GM19035 (cell line): ENCODE data around the gene IQSEC1.

Source experiments
- ATAC-seq: cut with Tn5 transposase; IDR thresholded peaks from one replicate; pipeline ENCODE4 v1.9.1; 2021; ENCODE audit not compliant: unreplicated experiment

IQSEC1 gene

DNA sequence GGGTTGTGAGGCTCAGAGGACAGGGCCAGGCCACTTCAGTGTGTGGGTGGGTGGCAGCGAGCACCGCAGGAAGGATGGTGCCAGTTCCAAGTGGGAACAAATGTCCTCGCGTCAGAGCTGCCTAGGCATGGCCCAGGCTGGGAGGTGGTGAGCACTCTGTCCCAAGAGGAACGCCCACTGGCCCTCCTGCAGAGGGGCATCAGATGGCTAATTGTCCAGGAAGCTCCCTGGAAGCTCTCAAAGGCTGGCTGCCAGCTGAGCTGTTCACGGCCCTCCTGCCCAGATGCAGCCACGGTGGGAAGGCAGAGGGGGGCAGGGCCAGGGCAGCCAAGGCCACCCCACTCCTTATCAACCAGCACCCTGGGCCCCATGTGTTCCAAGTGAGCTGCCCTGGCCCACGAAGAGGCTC lies 55.2 kb downstream of the IQSEC1 start:
- no peak for ATAC-seq

DNA sequence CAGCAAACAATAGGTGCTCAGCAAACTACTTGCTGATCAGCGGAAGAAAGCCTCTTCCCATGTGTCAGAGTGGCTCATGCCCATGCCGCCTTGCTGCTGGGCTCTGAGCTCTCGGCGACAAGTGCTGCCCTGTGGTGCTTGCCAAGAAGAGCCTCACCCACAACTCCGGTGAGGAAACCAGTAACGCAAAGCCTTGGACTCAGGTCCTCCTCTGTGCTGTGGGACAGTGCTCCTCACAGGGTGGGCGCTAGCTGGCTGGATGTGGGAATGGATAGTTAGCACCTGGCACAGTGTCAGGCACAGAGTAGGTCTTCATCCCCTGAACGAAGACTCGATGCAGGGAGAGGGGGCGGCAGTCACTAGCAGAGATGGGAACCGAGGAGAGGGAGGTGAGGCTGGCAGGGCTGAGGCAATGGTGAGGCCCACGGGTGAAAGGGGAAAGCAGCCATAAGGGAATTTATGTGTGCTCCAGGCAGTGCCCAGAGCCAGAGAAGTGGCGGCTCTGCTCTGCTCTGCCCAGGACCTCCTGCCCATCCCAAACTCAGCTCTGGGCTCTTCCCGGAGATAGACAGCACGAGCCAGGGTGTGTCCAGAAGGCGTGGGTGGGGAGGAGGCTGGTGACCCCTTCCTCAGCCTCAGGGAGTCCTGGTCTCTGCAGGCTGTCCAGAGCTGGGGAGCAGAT lies 55.7 kb downstream of the IQSEC1 start:
- ATAC-seq: no peak

DNA sequence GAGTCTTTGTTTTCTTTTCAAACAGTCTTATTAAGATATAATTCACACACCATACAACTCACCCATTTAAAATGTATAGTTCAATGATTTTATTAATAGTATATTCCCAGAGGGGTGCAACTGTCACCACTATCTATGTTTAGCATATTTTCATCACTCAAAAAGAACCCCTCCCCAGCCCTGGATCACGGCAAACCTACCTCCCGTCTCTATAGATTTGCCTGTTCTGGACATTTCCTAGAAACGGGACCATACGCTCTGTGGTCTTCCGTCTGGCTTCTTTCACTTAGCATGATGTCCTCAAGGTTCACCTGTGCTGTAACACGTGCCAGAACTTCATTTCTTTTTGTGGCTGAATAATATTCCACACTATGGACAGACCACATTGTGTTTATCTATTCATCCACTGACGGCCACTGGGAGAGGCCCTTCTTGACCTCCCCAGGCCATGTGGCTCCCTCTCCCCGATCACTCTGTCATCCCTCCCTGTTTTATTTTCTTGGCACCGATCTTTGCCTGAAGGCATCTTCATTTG lies 56.4 kb downstream of the IQSEC1 start:
- ATAC-seq: no peak

DNA sequence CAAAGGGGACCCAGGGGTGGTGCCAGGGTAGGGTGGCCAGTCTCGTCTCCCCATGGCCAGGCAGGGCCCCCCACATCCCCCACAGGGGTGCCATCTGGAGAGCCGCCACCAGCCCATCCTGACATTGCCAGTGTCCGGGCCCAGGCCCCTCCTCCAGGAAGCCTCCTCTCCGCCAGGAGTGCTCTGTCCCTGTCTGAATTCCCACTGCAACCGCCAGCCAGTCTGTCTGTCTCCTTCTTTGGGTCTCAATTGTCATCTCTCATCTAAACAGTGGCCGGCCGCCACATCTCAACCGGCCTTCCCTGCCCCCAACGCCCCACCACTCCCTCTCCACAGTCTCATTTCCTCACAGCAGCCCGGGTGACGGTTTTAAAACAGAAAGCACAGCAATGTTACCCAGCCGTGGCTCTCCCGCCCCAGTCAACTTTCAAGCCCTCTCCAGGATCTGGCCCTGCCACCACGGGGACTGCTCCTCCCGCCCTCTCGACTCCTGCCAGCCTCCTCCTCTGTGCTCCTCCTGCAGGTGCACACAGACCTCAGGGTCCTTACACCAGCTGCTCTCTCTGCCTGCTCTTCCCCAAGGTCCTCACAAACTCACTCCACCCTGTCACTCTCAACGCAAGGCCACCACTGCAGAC lies 57.0 kb downstream of the IQSEC1 start:
- peak; percentile 32 for ATAC-seq

DNA sequence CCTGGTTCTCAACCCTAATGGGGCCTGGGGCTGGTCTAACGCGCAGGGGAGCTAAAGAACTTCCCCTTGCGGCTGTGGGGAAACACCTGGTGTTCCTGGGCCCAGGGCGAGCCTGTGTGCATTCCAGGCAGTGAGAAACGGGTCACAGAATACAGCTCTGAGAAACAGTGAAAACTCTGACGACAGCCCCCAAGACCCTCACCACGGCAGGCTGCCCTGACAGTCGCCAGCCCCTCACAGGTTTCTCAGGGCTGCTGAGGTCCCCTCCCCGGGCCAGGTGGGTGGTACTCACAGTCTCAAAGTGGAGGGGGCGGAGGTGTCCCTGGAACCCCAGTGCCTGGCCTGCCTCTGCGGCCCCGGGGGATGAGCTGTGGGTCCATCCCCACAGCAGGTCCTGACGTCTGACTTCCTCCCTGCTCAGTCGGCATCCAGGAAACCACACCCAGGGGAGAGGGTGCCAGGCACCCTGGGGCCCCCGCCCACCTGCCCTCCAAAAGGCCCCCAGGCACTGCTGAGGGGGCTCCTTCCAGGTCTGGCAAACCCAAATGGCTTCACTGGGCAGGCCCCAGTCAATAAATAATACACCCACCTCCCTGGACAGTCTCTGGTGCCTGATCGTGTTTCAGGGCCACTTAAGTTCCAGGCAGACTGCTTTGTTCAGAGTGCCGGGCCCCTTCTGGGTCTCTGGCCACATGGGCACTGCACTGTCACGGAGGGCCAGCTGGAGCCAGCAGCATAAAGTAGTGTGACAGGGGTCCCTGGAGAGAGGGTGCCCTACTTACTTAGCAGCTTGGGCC lies 57.7 kb downstream of the IQSEC1 start:
- ATAC-seq: peak; percentile 17

DNA sequence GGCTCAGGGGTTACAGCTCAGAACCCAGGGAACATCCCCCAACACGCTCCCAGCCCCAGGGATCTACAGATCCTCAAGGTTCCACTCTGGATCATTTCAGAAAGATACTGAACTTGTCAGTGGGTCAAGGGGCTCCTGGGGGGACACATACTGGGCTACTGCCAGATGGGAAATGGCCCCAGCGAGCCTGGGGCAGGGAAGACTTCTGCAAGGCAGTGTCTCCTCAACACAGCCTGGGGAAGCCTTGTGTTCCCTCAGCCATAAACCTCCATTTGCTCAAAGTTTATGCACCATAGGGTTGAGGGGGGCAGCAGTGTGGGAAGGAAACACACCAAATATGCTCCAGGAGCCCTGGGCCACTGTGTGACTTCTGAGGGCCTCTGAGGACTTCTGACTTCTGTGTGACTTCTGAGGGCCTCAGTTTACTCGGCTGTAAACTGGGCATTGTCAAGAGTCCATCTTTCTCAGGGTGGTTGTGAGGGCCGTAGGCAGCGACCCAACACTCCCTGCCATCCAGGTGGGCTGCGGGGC lies 58.4 kb downstream of the IQSEC1 start:
- ATAC-seq: no peak

DNA sequence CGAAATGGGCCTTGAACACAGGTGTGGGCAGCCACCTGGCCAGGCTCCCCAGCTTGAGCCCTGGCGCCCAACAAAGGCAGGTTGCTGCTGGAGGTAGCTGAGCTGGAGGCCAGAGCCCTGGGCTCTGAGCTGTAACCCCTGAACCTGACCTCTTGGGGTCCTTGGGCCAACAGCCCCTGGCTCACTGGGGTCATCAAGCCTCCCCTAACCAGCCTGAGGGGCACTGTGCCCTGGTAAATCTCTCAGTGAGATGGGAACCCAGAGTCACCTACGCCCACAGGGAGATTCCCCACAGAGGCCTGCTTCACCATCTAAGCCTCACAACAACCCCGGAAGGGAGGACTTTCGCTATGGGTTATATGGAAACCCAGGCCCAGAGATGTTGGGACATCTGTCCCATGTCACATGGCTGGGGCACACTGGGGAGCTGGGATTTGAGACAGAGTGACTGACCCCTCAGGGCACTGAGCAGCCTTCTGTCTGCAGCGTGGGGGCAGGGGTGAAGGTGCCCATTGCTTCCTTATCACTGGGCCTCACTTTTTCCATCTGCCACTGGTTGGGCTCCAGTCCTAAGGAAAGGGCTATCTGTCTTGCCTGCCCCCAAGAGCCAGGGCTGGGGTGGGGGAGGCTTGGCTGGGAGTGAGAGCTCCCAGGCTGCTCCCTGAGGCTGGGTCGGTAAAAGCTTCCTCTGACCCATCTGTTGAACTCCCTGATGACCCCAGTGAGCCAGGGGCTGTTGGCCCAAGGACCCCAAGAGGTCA lies 59.1 kb downstream of the IQSEC1 start:
- ATAC-seq: no peak

DNA sequence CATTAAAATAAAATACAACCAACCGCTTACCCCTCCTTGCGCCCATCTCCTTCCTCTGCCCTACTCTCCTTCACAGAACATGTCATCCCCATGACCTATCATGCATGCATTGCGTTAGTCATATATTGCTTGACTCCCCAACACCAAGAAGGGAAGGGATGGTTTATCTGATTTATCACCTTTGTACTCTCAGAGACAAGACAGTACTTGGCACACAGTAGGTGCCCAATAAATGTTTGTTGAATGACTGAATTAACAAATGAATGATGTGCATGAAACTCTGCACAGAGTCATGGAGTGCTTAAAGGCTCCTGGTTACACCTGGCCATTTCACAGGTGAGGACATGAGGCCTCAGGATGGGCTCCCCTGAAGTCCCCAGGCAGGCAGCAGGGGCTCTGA lies 59.7 kb downstream of the IQSEC1 start:
- no peak for ATAC-seq

DNA sequence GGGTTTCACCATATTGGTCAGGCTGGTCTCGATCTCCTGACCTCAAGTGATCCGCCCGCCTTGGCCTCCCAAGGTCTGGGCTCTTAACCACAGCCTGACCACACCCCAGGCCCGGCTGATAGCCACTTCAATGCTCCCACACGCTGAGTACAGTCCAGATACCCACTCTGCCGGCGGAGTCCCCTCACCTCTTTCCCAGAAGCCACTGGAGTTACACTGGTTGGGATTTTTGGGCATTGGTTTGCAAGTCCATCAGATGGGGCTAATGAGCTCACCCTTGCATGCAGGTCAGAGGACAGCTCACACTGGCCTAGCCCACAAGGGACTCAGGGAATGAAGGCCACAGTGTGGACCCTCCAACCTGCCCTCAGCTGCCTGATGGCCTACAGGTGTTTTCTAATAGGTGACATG lies 60.1 kb downstream of the IQSEC1 start:
- no peak for ATAC-seq

DNA sequence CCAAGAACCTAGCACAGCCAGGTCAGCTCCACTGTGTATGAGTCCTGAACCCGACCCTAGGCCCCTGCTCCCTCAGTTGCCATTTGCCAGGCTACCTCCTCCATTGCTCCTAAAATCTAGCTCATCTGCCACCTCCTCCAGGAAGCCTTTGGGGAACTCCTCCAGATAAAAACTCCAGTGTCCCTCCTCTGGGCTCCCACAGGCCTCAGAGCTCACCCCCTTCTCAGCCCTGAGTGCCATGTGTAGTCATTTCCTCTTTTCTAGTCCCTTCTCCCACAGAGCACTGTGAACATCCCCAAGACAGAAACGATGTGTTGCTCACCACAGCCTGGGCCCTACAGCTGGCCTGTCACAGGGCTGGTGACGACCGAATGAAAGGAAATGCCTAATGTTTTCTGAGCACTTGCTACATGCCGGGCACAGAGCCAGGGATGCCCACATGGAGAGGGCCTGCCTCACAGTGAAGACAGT lies 61.0 kb downstream of the IQSEC1 start:
- peak; percentile 30 for ATAC-seq

DNA sequence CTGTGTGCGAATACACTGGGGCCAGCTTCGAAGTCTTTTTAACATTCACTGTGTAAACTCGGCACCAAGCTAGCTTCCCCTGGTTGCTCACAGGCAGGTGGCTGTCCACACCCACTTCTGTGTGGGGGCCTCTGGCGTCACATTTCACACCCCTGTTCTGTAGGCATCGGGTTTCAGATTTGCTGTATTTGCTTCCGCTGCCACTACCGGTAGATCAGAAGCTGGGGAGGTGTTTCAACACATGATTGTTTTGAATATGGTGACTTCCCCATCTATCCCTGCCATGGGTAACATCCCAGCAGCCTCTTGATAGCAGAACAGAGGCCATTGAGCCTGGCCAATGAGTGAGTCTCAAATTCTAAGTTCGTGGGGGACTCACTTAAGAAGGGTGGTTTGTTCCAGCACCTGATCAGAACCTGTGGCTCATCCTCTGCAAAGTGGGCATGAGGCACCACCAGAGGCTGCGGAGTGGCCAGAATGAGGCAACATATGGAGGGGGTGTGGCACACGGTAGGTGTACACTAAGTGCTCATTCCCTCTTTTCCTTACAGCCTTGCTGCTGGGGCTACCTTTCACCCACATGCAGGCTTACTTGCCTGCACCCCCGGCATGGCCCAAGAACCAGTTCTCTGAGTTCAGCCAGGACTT lies 61.5 kb downstream of the IQSEC1 start:
- peak; percentile 49 for ATAC-seq

DNA sequence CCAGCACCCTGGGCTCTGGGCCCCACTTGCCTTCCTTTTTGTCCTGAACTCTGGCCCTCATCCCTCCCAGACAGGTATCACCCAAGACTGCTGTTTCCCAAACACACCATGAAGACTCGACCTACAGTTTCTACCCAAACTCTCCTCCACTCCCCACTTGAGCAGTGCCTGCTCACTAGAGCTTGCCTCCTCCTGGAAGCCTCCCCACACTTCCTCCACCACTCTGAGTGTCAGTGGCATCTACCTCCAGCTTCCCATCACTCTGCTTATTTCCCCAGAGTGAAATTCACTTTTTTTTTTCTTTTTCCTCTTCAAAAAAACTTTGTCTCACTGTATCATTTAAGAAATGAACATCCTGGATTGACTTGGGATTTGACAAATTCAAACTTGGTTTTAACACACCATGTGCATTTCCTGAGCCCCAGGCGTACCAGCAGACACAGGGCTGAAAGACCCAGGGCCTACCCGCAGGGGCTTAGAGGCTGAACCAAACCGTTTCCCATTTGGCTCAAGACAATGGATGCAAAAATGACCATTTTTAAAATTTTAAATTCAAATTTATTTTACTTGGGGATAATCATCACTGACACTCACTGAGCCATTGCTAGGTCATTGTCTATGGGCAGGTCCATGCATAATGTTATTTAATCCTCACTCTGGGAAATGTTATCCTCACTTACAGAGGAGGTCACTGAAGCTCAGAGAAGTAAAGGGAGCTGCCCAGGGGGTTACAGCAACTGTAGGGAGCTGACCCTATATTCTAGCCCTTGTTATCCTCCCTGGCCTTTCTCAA lies 62.3 kb downstream of the IQSEC1 start:
- ATAC-seq: no peak

DNA sequence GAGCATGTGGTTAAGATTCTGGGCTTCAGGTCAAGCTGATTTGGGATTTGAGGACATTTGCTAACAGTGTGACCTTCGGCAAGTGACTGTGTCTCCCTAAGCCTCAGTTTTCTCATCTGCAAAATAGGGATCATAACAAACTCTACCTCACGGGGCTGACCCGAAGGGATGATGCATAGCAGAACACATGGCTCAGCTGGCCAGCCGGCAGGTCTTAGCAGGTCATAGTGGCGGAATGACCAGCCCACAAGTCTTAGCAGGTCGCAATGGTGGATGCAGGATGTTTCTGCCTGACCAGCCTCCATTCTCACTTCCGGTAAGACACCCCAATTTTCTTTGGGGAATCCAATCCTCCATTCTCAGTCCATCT lies 63.3 kb downstream of the IQSEC1 start:
- ATAC-seq: no peak

DNA sequence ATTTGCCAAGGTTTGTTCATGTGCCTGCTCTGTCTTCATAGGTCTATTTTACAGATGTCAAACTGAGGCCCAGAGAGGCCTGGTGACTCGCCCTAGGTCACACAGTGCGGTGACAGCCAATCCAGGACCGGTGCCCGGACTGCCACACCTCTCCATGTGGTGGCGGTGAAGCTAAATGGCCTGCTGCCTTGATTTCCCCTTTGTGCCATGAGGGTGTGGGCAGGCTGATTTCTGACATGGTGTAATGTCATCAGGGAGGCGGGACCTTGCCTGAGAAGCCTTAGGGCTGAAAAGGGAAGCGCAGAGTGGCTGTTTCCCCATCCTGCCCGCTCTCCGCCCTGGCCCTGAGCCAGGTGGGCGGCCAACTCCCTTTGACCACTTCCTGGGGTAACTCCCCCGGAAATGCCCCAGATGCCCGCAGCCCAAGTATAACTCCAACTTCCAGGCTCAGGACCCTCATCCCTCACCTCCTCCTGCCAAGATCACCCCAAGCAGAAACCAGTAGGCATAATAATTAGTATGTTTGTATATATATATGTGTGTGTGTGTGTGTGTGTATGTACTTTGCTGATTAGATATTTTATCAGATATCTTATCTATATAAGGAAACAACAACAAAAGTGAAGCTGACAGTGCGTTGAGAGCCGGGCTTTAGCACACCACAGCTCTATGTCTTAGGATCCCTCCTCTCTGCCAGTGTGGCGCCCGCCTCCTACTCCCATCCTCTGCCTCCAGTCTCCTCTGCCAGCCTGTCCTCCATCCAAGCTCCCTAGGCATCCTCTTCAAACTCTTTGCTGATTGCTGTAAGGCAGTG lies 63.9 kb downstream of the IQSEC1 start:
- ATAC-seq: no peak

DNA sequence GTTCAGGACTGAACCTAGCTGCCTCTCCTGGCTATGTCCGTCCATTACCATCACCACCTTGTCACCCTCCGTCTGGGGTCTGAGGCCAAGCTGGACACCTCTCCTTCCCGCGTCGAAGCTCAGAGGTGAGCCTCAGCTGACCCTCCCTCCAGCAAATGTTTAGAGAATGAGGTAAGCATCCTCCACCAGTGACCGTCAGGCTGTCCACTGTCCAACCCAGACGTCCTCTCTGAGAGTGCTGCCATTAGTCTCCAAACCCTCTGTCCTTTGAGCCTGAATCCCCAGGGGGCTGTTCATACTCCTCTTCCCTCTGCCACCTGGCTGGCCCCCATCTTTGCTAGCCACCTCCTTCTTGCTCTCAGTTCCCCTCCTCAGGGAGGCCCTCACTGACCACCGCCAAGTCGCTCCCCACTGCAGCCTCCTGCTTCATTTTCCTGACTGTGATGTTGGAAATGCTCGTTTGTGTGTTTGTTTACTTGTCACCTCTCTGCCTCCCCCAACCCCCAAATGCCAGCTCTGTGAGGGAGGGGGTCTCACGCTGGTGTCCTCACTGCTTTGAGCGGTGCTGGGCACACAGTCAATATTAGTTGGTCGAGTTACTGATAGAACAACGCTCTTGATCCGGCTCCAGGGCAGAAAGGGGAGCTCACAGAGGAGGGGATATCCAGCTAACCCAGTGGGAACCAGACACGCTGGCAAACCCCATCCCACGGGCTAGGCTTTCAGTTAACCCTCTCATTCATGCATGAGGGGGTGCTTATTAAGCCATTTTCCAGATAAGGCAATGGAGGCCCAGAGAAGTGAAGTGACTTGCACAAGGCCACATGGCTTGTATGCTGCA lies 64.9 kb downstream of the IQSEC1 start:
- ATAC-seq: no peak

DNA sequence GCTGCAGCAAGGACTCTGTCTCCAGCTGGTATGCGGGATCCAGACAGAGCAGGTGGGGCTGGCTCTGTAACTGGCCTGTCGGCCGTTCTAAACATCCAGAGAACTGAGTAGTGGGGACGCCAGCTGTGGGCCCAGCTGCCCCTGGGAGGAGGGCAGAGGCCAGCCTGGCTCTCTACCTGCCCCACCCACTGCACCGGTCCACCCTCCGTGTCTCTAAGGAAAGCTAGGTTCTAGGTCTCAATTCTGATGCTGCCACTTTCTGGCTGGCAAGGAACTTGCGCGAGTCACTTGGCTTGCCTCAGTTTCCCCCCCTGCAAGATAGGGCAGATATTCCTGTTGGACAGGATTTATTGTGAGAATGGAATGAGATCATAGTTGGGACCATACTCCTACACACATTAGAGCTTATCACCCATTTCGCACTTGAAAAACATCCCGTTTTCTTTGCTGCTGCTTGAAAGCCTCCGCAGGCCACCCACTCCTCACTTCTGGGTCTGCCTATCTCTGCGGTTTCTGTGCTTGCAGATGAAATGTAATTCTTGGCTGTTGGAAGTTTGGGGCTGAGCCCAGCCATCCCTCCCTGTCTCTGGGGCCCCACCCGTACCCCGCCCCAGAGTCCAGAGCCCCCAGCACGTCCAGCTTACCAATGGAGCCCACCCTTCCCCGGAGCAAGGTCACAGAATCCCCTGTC lies 65.8 kb downstream of the IQSEC1 start:
- no peak for ATAC-seq
